Myocyte (in vitro differentiated cells): ENCODE results near the gene ZNF483. TPM values are rescaled to one million over a fixed set of nuclear protein-coding genes. Genes with fewer than 3 reads are reported as not detected.
"Not testable (repeated sequence)": the region's sequence is repeated elsewhere in the genome, so short reads cannot be mapped to it uniquely, and the experiment has no call there.

Source experiments
- DNase-seq: peaks from one replicate; pipeline ENCODE4 v3.0.0-alpha.2; 2012; ENCODE audit warnings: low read depth
- total RNA-seq: library from RNA; depleted of rRNA; stranded (reverse); fragments of >200 nt; gene quantifications from 2 replicates; pipeline ENCODE4 v1.2.3, GENCODE V29; 2014

ZNF483 gene
- total RNA-seq, 1 donor from 2014 or later = 1.2 TPM

DNA sequence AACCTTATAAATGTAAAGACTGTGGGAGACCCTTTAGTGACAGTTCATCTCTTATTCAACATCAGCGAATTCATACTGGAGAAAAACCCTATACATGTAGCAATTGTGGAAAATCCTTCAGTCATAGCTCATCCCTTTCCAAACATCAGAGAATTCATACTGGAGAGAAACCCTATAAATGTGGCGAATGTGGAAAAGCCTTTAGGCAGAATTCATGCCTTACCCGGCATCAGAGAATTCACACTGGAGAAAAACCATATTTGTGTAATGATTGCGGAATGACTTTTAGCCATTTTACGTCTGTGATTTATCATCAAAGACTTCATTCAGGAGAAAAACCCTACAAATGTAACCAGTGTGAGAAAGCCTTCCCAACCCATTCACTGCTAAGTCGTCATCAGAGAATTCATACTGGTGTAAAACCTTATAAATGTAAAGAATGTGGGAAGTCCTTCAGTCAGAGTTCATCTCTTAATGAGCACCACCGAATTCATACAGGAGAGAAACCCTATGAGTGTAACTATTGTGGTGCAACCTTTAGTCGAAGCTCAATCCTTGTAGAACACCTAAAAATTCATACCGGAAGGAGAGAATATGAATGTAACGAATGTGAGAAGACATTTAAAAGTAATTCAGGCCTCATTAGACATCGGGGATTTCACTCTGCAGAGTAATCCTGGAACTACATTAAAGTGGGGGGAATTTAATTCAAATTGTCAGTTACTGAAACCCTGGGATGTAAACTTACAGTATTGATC, 17.7 kb downstream of the ZNF483 start:
- no peak for DNase-seq

DNA sequence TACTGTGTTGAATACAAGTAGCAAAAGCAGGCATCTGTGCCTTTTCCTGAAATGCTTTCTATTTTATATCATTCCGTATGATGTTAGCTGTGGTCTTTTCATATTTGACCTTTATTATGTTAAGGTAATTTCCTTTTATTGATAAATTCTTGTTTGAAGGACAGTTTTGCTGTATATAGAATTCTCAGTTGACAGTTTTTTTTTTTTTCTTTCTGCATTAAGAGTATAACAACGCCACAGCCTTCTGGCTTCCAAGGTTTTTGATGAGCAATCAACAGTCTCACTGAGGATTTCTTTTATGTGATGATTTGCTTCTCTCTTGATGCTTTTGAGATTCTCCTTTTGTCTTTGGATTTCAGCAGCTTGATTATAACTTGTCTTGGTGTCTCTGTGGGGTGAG, 23.6 kb downstream of the ZNF483 start:
- DNase-seq = no peak

DNA sequence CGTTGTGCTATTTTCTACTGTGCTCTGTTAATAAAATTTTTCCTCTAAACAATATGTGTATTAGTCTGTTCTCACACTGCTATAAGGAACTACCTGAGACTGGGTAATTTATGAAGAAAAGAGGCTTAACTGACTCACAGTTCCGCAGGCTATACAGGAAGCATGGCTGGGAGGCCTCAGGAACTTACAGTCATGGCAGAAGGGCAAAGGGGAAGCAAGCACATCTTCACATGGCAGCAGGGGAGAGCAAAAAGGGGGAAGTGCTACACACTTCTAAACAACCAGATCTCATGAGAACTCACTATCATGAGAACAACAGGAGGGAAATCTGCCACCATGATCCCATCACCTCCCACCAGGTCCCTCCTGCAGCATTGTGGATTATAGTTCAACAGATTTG, 30.4 kb downstream of the ZNF483 start:
- not testable (repeated sequence) for DNase-seq

DNA sequence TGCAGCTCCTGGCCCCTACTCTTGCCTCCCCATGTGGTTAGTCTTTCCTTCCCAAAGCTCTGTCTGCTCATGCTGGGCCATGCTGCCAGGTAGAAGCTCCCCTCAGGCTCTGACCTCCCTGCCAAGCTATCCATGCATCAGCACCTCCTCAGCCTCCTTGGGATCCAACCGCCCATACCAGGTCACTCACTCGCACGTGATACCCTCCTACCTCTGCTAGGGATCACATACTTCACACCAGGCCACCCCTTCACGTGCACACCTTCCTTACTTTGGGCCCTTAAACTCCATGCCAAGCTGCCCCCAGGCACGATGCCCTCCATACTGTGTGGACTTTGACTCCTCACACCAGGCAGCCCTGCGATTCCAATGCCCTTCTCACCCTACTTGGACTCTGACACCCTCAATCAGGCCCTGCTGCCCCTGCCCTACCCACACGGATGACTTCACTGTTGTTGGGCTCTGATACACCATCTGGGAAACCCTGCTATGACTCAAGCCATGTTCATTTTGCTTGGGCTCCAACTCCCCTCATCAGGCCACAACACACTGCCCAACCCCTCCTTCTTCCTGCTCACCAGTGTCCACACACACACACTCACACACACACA, 34.1 kb downstream of the ZNF483 start:
- peak; percentile 41 for DNase-seq

DNA sequence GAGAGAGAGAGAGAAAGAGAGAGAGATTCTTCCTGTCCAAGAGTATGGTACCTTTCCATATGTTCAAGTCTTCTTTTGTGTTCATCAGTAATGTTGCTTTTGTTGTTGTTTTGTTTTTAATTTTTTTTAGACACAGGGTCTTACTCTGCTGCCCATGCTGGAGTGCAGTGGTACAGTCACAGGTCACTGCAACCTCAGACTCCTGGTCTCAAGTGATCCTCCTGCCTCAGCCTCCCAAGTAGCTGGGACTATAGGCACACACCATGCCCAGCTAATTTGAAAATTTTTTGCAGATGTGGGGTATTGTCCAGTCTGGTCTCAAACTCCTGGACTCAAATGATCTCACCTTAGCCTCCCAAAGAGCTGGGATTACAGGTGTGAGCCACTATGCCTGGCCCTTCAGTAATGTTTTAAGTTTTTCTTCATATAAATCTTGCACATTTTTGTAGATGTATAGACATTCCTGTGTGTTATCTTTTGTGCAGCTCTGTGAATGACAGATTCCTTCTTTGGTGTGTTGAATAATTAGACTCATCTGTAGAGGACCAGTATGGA, 36.3 kb downstream of the ZNF483 start:
- no peak for DNase-seq

DNA sequence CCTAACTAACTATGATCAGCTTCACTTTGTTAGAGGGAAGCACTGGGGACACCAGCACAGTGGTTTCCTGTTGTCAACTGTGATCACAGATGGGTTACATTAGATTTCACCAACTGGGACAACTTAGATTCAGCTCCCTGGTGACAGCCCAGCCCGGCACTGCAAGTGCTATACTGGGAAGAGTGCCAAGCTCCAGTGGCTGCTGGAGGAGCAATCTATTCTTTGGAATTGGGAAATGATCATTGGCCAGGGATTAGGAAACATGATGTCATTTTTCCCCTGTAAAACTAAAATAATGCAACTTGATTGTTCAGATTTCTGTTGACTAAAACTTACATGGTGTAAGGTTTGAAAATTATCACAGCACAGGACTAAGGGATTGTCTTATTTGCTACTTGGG, 41.3 kb downstream of the ZNF483 start:
- peak; percentile 24 for DNase-seq

DNA sequence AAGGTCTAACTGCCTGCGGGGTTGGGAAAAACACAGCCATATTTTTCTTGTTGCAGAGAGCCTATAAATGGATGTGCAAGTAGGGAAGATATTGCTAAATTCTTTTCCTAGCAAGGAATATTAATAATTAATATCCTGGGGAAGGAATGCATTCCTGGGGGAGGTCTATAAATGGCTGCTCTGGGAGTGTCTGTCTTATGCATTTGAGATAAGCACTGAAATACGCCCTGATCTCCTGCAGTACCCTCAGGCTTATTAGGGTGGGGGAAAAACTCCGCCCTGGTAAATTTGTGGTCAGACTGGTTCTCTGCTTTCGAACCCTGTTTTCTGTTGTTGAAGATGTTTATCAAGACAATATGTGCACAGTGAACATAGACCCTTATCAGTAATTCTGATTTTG, 43.1 kb downstream of the ZNF483 start:
- not testable (repeated sequence) for DNase-seq

DNA sequence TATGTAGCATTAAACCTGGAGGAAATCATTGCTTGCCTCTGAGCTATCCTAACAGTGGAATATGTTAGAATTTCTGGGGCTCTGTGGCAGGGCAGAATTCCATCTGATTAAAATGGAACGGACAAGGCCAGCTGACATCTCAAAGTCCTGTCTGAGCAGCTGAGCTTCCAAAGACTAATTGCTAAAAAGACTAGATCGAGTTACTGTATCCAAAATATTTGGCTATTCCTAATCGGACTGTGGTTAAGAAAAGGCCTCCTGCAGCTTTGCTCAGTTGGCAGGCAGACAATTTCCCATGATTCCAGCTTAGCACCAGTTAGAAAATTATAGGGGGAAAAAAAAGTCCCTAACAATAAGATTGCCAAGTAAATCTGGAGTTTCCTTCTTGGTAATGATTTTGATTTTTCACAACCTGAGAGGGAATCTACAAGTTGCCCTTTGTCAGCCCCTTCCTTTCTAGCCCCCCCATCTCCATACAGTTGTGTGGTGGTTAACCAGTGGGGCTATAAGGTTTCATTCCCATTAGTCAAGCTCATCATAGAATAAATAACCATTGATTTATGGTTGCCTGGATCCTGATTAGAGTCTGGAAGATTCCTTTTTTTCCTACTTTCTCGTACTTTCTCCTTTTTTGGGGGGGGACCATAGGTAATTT, 48.1 kb downstream of the ZNF483 start:
- peak; percentile 98 for DNase-seq

DNA sequence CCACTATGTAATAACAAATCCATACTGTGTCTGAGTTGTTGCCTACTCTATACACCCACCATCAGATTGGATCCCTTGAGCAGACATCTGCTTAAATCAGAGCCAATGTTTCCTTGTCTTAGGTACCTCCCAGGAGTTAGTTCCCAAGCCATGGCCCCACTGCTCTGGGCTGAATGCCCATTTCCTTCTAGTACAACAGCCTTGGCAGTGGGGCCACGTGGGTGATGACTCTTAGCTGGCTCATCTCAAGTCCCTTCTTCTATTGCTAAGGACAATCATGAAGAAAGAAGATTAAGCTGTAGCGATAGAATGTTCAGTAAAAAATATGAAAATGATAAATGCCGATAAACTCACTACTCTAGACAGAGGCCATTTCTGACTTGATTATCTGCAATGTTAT, 57.9 kb downstream of the ZNF483 start:
- DNase-seq = peak; percentile 35

DNA sequence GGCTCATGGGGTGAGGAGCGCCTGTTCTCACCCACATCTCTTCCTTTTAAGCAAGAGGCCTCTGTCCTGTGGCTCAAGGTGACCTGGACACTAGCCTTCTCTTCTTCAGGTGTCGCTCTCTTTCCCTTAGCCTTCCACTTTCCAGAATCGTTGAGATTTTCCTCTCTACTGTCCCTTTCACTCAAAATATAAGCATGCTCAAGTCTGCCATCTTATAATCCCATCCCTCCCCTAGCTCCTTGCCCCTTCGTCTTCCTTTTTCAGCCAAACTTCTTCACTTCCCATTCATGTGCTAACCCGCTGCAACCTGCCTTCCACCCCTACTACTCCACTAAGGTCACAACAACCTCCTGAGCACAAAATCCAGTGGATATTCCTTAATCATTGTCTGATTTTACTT, 61.4 kb downstream of the ZNF483 start:
- DNase-seq = no peak

DNA sequence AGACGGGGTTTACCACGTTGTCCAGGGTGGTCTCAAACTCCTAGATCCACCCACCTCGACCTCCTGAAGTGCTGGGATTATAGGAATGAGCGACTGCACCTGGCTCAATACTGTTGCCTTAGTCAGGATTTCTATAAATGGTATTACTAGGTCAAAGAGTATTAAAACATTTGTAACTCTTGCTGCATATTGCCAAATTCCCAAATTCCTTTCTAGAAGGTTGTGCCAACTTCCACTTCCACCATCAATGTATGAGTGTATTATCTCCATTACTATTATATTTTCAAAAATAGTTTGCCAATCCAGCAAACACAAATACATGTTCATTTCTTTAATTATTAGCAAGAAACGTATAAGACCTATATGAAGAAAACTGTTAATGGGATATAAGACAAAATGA, 63.9 kb downstream of the ZNF483 start:
- DNase-seq = no peak

DNA sequence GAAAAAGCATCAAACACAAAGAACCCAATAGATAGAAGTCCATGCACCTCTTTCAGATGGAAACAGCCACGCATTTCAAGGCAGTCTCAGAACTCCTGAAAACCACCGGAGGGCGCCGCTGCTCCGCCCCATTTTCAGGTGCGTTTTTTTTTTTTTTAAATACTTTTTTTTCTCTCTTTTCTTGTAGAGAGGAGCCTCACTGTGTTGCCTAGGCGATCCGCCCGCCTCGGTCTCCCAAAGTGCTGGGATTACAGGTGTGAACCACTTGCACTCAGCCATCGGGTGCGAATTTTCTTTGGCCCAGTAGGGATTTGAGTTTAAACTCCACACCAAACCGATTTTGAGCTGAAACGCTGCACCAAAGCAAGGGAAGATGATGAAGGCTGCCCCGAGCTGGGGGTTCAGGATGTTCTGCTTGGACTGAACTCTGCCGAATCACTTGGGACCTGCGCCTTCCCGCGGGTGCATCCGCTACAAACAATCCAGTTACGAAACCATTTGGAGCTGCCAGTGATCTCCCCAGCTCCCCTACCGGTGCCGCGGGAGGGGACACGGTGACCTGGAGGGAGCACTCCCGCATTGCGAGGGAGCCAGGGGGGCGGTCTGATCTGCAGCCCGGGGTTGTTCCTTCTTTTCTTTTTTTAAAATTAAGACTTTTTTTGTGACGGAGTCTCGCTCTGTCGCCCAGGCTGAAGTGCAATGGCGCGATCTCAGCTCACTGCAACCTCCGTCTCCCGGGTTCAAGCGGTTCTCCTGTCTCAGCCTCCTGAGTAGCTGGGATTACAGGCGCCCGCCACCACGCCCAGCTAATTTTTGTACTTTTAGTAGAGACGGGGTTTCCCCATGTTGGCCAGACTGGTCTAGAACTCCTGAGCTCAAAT, 73.1 kb downstream of the ZNF483 start:
- DNase-seq = peak; percentile 59

DNA sequence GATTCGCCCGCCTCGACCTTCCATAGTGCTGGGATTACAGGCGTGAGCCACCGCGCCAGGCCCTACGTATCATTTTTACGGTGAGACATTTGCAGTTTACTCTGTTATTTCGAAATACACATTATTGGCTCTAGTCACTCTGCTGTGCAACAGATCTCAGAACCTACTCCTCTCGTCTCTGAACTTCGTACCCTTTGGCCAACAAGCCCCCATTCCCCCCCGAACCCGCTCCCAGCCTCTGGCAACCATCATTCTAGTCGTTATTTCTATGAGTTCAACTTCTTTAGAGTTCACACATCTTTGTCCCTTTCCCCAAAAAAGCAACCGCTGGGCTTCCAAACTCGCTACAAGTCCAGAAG, 73.7 kb downstream of the ZNF483 start:
- no peak for DNase-seq

DNA sequence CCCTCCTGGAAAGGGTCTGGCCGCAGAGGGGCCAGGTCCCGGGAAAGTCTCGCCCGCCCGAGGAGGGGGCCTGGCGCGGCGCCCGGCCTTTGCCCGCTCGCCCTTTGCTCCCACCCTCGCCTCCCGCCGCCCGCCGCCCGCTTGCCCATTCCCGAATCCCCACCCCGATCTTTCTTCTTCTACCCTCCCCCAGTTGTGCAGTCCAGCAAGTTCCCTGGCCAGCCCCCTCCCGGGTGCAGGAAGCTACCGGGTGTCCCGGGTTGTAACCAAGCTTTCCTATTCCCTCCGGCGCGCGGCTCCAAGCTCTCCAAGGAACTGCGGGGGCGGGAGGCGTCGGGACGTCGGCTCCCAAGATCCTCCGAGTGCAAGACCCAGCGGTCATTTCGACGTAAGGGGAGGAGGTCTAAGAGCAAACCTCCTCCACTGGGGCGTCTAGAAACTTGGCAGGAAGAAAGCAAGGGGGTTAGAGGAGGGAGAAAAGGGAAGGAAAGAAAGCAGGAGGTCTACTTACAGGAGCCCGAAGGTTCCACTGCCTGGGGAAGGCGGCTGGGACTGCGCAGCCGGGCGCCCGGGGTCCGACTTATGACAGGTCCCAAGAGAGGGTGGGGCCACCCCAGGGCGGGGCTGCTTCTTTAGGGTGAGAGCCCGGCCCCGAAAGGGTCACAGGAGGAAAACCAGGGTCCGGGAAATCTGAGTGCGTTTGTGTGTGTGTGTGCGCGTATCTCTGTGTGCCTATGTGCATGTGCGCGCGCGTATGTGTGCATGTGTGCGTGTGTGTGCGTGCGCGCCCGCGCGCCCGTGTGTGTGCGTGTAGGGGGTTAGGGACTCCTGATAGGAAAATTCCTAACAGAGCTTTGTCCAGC, 74.3 kb downstream of the ZNF483 start, which contains the start of gene PTGR1:
PTGR1 (minus strand) TSS at position 556 of the 863 bp plus-strand sequence. CDS start 2,225 bp downstream, outside the sequence.
- peak; percentile 91 for DNase-seq

DNA sequence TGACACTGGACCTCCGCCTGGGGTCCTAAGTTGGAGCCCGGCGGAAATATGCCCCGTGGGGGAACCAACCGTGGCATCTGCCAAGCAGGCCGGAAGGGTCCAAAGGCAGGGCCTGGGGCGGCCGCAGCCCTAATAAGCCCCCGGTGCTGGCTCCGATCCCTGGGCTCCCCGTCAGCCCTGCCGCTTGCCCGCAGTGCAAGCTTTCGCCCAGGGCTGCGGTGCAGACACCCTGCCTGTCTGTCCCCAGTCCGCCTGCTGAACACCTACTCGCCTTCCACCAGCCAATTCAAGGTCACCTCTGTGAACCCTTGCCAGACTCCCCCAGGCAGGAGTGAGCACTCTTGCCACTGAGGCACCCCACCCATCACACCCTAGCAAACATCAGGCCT, 75.0 kb downstream of the ZNF483 start:
- DNase-seq = no peak

DNA sequence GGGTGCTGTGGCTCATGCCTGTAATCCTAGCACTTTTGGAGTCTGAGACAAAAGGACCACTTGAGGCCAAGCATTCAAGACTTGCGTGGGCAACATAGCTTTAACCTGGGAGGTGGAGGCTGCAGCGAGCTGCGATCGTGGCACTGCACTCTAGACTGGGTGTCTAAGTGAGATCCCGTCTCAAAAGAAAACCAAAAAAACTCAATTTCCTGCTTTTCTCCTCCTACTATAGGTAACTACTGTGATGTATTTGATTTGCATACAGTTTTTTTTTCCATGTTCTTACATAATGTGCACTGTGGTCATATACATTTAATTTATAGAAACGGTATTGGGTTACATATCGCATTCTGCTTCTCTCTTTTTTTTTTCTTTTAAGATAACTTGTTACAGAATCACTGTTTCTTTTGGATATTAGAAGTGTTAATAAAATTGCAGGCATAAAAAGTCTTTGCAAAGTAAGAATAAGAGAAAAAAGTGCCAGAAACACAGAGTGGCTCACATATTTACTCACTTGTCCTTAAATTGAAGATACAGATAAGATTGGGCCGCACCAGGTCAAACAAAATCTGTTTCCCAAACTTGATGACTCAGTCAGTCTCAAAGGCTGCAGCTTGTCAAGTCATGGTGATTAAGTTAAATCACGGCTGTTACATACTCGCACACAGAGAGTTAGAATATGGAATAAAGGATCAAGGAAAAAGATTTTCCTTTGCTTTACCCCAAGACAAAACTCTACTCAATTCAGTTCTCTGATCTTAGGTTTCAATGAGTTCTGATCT, 76.4 kb downstream of the ZNF483 start:
- DNase-seq = peak; percentile 32

DNA sequence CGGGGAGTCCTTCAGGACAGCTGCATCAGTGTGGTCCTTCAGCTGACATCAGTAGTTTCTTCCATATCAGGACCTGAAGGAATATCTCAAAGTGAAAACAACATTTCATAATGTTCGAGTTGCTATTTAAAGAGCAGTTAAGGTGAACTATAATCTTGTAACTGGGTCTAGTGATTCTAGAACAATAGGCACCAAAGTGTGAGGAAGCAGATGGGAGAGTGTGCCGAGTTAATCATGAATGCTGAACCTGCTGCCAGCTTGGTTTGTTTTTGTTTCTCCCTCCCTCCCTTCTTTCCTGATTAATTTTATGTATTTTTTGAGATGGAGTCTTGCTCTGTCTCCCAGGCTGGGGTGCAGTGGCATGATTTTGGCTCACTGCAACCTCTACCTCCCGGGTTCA, 78.1 kb downstream of the ZNF483 start:
- DNase-seq = no peak

DNA sequence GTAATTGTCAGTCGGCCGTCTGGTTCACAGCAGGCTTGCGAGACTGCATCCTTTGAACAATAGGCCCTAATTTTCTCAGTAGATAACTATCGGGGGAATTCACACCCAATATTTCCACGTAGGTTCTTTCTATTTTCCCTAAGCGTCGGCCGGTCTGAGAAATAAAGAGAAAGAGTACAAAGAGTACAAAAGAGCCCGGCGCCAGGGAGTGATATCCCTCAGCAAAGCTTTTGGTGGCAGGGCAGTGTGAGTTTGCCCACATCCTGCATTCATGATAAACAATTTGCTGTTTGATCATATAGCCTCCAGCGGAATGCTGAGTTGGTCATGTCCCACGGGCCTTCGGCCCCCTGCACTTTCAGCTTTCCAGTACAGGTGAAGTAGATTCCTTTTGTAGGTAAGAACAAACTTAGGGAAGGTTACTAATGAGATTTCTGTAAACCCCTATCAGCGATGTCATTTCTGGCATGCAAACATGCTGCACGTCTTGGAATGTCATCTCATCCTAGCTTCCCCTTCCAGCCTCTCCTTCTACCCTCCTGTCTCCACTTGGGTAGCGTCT, 79.2 kb downstream of the ZNF483 start:
- DNase-seq = no peak

DNA sequence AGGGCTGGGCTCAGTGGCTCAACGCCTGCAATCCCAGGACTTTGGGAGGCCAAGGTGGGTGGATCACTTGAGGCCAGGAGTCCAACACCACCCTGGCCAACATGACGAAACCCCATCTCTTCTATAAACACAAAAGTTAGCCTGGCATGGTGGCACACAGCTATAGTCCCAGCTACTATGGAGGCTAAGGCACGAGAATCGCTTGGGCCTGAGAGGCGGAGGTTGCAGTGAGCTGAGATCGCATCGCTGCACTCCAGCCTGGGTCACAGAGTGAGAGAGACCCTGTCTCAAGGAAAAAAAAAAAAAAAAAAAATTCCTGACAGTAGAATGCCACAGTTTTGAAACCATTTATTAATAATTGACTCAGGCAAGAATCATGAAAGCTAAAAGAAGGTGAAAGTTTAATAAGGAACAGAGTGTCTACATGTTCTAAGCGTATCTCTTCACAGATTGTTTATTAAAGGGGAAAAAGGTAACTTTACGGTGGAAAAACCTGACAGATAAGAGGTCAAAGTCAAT, 80.1 kb downstream of the ZNF483 start:
- no peak for DNase-seq
